Panc1 (cell line): Measurements from ENCODE around the gene HEBP2.

Experiments
- CTCF ChIP-seq: fragments of 450-650 bp; IDR thresholded peaks from 2 replicates; pipeline ENCODE4 v1.5.1; 2017; ENCODE audit warnings: mild to moderate bottlenecking
- POLR2AphosphoS5 ChIP-seq: IDR thresholded peaks from 2 replicates; pipeline ENCODE4 v1.6.1; 2012; ENCODE audit warnings: mild to moderate bottlenecking, low read depth, low read length, moderate library complexity

GRCh38 chr6:138402838-138403187 is 1.2 kb upstream of the HEBP2 start:
- TF ChIP-seq POLR2AphosphoS5 (no peak), CTCF (no peak)
